GM12892 (cell line): ENCODE measurements around the gene GSTM5.

ENCODE experiments used
- POLR2A ChIP-seq: IDR thresholded peaks from 2 replicates; pipeline ENCODE4 v1.6.1; 2011; ENCODE audit warnings: low read depth, low read length, control low read depth
- POLR2AphosphoS5 ChIP-seq: IDR thresholded peaks from 2 replicates; pipeline ENCODE4 v1.6.1; 2011; ENCODE audit warnings: low read depth, low read length, control low read depth
- TAF1 ChIP-seq: IDR thresholded peaks from 2 replicates; pipeline ENCODE4 v1.6.1; 2011; ENCODE audit warnings: low read depth, mild to moderate bottlenecking, control low read depth, low read length, borderline replicate concordance

- no peak for TF ChIP-seq POLR2AphosphoS5
- TF ChIP-seq POLR2A: no peak
- TF ChIP-seq TAF1: no peak
Observed at GRCh38 chr1:109726007-109726406, 14.0 kb downstream of the GSTM5 start.
